HL-60/S4 (cell line): ENCODE data around the gene ARSA.
"Not testable (repeated sequence)": the region's sequence is repeated elsewhere in the genome, so short reads cannot be mapped to it uniquely, and the experiment has no call there.

Experiments used
- in situ Hi-C: fragments of 300-500 bp; cut with MboI; formaldehyde crosslinking; loops from 2 replicates; pipeline ENCODE4 v1.14.3; 2022; ENCODE audit warnings: low sequenced_read_pairs

Gene ARSA

DNA sequence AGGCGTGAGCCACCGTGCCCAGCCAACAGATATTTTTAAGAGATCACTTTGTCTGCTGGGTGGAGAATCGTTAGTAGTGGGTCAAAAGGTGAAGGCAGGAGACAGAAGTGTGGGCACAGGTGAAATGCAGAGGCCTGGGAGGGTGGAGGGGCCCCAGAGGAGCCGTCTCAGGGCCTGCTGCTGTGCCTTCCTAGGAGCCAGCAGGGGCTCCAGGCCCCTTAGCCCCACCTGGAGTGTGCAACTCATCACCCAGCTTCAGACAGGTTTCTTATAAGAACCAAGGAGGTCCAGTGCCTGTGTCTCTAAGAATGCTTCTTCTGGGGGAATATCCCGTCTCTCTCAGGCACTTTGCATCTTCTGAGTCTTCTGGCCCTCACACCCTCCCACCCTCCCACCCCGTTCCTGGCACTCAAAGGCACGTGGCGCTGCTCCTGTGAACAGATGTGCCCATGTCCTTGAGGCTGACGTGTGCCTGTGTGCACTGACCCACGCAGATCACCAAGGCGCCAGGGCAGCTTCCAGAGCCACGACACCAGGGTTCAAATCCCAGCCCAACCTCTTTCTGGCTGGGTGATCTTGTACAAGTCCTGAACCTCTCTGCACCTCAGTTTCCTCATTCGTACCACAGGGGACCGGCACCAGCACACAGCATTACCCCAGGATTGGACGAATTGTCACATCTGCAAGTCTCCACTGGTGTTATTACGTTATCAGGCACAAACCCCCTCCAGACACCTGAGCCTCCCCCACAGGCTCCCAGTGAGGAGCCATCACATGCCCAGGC is 3.4 kb downstream of the ARSA start:
- in situ Hi-C loops, result no loop called here

DNA sequence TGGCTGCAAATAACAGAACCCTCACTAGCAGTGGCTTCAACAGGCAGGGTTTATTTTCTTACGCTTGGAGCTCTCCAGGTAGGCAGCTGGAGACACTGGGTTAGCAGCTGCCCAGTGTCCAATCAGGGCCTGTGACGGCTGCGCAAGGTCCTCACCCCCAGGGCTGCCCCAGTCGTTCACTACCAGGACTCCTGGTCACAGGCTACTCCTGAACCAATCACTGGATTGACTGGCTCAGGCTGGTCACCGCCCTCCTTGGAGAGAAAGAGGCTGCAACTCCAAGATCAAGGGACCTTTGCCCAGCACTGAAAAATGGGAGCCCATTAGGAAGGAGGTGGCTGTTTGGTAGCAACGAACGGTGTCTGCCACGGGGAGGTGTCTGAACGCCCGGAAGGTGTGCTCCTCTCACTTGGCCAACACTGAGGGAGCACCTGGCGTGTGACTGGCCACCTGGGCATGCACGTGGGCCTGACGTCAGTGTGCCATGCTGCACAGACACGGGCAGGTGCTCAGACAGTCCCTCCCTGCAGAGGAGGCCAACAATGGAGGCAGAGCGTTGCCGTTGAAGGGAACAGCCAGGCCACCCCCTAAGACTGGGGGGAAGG is 5.1 kb downstream of the ARSA start:
- in situ Hi-C loops, result no loop called here

DNA sequence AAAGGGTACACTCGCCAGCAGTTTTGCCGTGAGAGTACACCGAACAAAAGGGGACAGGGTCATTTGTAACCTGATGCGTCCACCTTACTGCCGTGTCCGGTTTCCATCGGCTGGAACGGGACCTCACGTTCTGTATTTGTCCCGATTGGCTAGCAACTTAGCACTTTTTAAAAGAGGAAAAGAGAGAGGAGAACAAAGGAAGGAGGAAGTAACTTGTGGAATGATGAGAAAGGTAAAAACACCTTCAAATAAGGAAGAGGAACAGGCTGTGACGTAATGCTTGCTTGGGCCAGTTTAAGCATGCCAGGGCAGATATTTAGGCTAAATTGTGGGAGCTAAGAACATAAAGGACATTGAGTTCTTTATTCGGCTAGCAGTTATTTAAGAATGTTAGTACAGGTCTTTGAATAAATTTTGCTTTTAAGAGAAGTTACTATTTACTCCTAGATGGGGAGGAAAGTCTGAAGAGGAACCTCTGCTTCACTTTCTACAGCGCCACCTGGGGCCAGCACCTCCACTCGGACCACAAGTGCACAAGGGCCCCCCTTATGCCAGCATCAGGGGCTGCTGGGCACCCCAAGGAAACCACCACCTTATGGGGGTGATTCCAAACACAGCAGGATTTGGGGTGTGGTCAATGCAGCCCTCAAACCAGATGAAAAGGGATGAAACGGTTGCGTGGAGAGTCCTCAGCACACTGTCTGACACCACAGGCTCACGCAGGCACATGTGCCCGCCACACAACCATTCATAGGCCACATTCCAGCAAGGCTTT is 5.8 kb downstream of the ARSA start:
- in situ Hi-C loops, result no loop called here

DNA sequence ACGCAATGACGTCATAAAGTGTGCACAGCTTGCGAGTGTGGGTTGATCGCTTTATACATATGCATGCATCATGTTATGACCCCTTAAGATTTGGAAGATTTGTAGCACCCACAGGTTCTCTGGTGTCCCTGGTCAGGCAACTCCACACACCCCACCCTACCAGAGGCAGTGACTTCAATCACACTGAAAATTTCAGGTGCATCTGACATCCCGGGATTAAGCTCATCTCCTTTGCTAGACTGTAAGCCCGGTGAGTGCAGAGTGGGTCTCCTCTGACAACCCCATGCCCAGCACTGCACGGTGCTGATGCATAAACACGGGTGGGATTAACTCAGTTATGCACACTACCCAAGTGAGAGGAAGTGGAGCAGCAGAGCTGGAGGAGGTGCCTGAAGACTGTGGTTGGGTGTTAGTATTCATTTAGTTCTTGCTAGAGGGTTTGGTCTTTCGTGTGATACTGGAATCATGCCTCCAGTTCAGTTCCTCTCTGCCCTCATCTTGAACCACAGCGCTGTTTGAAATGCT is 6.5 kb downstream of the ARSA start:
- in situ Hi-C loops, result no loop called here

DNA sequence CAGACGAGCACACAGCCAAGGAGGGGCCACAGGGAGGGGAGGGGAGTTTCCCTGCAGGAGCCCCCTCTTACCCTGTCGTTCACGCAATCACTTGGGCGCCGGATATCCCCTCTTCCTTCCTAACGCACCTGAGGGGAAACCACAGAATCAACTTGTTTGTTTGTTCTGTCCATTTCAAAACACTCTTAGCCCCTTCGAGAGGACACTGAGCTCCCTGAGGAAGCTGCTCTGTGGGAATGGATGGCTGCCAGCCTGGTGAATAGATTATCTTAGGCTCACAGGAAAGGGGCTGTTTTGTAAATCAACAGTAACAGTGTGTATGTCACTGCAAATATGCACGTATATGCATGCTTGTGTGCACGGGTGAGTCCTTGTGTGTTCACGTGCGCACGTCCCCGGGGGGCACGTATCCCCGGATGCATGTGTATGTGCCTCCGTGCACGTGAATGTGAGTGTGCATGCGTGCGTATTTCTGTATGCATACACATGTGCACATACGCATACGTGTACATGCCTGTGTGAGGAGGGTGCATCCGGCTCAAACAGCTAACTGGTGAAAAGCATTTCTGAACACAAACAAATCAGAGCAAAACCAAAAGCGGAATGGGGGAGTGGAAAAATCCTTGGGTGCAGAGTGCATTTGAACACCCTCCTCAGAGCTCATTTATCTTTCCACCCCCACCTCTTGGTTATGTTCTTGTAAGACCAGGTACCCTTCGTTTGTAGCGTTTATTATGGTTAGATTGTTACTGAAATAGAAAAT is 7.2 kb downstream of the ARSA start:
- in situ Hi-C loops, result no loop called here

GRCh38 chr22:50614296-50614695 is 13.7 kb downstream of the ARSA start:
- in situ Hi-C loops, result not testable (repeated sequence)

- in situ Hi-C loops, result no loop called here
Observed at GRCh38 chr22:50613291-50613981, 14.5 kb downstream of the ARSA start.

DNA sequence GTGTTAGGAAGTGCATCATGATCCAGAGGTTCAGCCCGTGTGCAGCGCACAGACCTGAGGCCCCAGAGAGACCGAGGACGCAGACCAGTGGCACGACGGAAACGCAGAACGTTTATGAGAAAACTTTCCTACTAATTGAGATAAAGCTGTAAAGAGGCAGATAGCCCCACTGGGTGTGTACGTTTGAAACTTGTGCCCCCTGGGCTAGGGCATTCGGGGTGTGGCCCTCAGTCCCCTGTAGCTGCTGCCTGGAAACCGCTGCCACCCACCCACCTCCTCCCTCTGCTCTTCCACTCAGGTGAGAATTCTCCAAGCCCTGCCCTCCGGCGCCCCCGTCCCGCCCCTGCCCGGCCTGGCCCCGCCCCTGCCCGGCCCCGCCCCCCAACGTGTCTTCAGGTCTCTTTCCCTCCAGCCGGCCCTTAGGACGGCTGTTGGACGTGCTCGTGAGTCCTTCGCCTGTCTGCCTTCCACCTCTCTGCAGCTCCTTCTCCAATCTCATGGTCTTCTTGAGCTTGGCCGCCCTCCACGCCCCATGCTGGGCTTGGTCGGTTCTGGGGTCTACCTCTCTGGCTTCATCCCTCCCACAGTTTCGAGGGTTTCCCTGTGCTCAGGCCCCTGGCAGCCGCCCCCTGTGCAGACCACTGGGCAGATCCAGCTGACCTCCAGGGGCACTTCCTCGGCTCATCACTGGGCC is 15.3 kb downstream of the ARSA start:
- in situ Hi-C loops, result no loop called here

GRCh38 chr22:50612168-50612527 is 15.8 kb downstream of the ARSA start:
- in situ Hi-C loops, result no loop called here

DNA sequence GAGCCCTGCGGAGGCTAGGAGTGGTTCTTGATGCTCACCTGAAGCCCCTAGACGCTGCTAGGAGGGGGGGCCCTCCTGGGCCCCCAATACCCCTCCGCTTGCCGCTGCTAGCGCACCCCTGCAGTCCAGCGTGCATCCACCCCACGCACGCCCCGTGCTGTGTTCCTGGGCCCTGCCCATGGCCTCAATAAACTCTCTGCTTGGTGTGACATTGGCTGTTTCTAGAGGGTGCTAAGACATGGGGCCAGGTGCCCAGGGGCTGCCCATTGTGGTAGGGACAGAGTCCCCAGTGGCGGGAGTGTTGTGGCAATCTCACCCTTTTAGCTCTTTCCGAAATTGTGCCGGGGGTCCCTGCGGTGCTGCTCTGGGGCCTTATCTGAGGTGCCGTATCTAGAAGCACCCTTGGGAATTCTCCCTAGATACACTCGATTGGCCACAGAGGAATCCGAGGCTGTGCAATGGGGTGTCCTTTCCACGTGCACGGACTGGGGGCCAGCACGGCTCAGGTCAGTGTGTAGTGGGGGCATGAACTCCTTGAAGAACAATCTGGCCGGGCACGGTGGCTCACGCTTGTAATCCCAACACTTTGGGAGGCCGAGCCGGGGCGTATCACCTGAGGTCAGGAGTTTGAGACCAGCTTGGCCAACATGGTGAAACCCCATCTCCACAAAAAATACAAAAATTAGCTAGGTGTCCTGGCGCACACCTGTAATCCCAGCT is 16.5 kb downstream of the ARSA start:
- in situ Hi-C loops, result no loop called here

DNA sequence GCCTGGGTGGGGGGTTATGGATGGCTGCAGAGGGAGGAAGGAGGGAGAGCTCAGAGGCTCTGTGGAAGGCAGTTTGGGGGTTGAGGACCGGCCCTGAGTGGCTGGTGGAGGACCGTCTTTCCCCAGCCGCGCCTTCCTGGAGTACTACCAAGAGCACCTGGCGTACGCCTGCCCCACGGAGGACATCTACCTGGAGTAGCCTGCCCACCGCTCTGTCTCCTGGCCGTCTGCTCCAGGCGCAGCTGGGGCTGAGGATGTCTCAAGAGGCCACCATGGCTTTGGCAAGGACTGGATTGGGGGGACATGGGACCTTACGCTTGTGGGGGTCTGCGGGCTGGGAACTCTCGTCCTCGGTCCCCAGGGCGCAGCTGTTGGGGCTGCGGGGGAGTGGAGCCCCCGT is 17.4 kb downstream of the ARSA start:
- in situ Hi-C loops, result no loop called here

DNA sequence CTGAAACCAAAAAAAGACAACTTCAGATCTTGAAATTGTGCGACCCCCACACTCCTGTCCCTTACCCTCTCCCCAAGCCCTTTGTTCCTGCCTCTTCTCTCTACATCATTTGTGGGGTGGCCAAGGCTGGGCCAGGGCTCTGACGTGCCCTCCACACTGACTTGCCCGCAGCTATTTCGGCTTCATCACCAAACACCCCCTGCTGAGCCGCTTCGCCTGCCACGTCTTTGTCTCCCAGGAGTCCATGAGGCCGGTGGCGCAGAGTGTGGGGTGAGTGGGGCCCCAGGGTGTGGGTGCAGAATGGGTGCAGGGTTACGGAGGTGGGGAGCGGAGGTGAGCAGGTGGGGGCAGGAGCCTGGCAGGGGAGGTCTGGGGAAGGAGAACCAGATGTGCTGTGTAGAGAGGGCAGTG is 17.9 kb downstream of the ARSA start:
- in situ Hi-C loops, result no loop called here

GRCh38 chr22:50609599-50609998 is 18.4 kb downstream of the ARSA start:
- in situ Hi-C loops, result no loop called here

DNA sequence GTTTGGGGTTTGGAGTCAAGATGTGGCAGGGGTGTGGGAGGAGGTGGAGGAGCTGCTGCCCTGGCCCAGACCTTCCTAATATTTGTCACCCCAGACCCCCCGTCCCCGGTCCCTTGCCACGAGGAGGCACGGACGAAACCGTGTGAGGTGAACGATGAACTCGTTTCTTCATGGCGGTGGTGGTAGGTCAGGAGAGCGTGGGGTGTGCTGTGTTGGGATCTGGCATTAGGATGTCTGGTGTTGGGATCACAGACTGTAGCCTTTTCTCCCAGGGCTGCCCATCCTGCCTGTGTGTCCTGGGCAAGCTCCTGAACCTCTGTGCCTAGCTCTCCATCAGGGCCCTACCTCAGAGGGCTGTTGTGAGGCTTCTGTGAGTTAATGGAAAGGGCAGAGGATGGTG is 19.0 kb downstream of the ARSA start:
- in situ Hi-C loops, result no loop called here

- in situ Hi-C loops, result not testable (repeated sequence)
Observed at GRCh38 chr22:50608058-50608840, 19.7 kb downstream of the ARSA start.

- in situ Hi-C loops, result no loop called here
Observed at GRCh38 chr22:50607659-50608020, 20.3 kb downstream of the ARSA start.

- in situ Hi-C loops, result no loop called here
Observed at GRCh38 chr22:50606946-50607658, 20.9 kb downstream of the ARSA start.
